Activated T-helper 9 cell treated with anti-CD3 and anti-CD28 coated beads, Interleukin-2, amount 50 U/mL, for 16 hours (primary cell): ENCODE measurements around the gene TRAF3IP1.
"Not testable (repeated sequence)": the region's sequence is repeated elsewhere in the genome, so short reads cannot be mapped to it uniquely, and the experiment has no call there.

Experiments used
- DNase-seq: peaks from one replicate; pipeline ENCODE4 v3.0.0-alpha.2; 2020; ENCODE audit warnings: low read depth

TRAF3IP1 gene

DNA sequence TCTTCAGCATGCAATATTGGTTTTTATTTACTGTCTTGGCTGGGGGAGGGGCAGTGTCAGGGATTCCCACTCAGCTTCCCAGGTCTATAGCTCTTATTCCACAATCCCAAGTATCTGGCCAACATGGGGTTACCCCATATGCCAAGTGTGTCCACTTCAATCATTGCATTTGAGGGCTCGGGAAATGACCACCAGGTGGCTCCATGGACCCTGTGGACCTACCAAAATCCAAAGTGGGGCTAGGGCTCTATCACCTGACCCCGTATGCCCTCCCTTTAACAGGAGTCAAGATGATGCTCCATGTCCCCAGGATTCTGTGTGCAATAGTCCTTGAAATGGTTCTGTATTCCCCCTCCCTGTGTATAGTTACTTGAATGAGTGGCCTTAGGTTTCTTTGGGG is 12.1 kb upstream of the TRAF3IP1 start:
- no peak for DNase-seq

DNA sequence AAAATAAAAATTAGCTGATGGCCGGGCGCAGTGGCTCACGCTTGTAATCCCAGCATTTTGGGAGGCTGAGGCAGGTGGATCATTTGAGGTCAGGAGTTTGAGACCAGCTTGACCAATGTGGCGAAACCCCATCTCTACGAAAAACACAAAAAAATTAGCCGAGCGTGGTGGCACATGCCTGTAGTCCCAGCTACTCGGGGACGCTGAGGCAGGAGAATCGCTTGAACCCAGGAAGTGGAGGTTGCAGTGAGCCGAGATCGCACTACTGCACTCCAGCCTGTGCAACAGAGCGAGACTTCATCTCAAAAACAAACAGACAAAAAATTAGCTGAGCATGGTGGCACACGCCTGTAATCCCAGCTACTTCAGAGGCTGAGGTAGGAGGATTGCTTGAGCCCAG is 9.6 kb upstream of the TRAF3IP1 start:
- not testable (repeated sequence) for DNase-seq

DNA sequence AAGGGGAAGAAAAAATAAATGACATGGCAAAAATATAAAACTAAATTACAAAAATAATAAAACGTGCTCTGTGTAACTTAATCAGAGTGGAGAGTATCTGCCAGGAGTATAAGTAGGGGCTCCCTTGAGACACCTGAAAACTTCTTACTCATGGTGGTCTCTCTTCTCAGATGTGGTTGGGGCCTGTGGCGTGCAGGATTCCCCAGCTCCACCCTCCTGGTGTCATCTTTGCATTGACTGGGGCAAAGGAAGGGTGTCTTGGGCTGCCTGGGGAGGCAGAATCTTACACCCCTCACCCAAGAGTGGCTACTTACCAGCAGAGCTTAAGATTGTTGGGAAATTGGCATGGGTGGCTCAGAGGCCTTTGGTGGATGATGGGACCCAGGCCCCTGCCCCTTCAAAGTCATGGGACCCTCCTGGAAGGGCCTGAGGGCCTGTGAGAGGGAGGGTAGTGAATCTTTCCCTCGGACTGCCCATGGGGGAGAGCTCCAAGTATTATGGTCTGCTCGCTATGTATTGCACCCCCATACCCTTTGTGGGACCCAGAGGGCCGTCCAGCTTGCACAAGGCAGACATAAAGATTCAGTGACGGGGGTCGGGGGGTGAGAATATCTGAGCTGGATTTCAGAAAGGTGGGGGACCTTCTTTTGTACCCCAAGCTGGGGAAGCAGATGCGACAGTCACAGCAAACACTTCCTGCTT is 6.9 kb upstream of the TRAF3IP1 start:
- no peak for DNase-seq

DNA sequence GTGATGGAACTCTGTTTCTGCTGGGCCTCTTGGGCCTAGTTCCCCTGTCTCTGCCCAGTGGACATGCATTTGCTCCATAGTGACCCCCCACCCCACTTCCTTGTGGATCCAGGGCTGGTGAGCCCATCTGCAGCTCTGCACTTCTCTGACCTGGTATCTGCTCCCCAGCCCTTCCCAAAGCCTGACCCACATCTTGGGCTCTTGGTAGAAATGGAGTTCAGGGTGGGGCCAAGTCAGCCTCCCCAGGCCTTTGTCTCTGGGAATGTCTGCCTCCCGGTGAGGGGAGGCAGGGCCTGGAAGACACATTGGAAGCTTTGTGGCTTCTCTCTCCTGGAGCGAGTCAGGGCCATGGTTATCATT is 6.3 kb upstream of the TRAF3IP1 start:
- no peak for DNase-seq

DNA sequence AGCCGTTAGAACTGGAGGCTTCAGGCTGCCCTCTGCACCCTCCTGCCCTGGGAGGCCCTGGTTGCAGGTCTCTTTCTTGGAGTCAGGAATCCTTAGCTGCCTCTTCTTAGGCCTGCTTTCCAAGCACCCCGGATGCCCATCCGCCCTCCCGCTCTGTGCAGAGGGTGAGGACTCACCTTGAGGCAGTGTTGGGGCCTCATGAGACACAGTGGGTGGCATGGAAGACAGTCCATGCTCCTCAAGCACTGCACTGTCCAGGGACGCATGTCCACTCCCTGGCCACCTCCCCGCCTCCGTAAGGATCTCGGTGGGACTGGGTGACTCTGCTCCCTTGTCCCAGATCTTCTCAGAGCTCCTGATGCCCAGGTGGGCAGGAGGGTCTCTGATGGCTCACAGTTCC is 5.7 kb upstream of the TRAF3IP1 start:
- no peak for DNase-seq

DNA sequence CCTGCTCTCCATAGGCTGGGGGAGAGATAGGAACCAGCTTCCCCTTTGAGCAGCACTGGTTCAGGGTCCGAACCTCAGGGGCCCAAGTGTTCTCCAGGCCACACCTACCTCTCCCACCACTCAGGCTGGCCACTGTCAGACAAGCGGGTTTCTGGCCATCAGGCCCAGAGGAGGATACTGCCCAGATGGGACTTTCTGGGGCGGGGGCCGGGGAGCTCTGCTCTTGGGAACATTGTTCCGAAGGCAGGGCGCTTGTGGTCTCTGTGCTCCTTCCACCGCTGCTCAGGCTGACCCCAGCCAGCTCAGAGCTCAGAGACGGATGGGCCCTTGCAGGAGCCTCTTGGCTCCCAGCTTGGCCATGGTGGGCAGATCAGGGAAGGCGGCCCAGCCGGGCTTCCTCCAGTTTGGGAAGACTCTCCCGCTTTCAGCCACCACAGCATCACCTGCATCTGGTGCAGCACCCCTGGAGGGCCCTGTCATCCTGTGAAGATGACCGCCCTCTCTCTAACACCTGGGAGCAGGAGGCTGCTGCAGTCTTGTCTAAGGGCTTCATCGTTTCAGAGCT is 5.2 kb upstream of the TRAF3IP1 start:
- no peak for DNase-seq

DNA sequence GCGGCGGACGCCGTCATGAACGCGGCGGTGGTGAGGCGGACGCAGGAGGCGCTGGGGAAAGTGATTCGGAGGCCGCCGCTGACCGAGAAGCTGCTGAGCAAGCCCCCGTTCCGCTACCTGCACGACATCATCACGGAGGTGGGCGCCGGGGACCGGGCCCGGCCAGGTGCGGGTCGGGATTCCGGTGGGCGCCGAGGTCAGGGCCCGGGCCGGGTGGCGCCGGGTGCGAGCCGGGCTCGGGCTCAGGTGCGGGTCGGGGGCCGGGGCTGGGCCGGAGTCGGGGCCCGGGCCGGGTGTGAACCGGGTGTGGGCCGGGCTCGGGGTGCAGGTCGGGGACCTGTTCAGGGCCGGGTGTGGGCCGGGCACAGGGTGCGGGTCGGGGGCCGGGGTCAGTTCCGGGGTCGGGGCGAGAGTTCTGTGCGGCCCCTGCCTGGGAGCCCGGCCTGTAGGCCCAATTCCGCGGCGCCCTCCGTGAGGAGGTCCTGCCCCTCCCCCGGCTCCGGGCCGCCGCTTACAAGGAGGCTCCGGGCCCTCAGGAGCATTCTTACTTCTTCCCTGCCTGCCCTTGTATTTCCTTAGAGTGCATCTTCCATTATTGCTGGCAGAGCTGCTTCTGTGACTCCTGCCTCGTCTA is 447 bp downstream of the TRAF3IP1 start:
- no peak for DNase-seq

DNA sequence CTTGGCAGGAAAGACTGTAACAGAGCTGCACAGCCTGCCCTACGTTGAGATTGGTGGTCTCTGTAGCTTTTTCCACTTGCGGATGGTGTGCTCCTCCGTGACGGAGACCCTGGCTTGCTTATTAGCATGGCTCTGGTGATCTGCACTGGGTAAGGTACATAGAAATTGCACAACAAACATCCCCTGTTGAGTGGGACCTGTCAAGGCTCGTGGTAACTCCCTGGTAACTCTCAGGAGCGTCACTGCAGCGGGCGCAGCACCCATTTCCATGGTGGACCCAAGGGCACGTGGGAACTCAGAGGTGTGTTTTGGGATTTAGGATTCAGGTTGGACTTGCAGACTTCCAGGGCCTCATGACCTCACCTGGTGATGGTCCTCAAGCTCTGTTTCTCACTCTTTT is 1.1 kb downstream of the TRAF3IP1 start:
- no peak for DNase-seq

DNA sequence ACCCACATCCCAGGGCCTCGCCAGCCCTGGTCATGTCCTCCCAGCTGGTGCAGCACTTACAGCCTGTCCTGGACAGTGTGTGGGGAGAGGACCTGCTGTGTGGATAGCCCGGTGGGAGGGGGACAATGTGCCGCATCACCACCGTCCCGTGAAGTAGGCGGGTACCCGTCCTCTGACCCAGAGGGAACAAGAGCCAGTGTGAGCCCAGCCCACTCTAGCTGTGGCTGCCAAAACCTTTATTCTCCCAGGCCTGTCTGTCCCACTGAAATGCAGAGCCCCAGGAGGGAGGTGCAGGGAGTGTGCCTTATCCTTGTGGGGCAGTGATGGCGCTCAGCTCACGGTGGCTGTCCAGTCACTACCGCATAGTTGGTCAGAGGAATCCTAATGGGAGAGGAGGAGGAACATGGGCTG is 1.7 kb downstream of the TRAF3IP1 start:
- no peak for DNase-seq

DNA sequence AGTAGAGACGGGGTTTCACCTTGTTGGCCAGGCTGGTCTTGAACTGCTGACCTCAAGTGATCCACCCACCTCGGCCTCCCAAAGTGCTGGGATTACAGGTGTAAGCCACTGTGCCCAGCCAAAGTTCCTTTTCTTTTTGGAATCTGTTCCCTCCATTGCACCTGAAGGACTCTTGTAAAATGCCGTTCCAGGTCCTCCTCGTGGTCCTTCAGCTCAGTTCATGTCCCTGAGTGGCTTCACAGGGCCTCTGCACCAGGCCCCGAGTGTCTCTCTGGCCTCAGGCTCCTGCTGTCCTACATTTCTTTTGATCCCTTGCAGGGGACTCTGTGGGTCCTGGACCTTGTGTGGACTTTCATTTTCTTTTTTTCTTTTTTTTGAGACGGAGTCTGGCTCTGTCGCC is 3.9 kb downstream of the TRAF3IP1 start:
- DNase-seq: not testable (repeated sequence)

DNA sequence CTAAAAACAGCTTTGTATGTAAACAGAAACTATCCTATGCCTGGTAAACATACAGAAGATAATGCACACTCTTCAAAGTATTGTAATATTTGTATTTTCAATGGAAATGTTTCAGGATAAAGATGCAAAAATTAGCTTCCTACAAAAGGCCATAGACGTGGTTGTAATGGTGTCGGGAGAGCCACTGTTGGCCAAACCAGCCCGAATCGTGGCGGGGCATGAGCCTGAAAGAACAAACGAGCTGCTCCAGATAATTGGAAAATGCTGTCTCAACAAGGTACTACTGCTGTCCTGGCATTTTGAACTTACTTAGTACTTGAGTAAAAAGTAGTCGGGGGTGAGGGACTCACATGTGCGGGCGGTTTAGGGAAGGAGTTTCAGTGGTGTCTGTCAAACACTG is 5.4 kb downstream of the TRAF3IP1 start:
- DNase-seq: no peak

DNA sequence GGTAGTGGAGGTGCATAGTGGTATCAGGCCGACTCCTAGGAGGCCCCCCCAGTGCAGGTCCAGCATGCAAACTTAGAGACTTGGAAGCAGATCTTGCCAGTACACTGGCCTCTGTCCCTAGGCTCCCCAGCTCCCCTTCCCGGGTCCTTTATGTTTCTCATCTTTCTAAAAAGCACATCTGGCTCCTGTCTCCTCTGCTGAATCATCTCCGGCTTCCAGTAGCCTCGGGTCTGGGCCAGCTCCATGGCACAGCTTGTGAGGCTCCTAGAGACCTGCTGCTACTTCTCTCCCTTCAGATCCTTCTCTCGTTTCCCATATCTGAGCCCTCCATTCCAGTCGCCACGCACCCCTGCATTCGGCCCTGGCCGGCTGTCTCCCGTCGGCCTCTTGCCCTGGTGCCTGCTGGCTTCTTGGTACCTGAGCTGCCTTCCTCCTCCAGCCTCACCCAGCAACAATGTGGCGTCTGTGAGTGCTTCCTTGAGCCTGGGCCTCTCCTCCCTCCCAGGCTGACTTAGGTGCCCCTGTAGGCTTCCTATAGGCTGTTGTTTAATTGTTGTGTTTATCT is 6.6 kb downstream of the TRAF3IP1 start:
- DNase-seq: no peak

DNA sequence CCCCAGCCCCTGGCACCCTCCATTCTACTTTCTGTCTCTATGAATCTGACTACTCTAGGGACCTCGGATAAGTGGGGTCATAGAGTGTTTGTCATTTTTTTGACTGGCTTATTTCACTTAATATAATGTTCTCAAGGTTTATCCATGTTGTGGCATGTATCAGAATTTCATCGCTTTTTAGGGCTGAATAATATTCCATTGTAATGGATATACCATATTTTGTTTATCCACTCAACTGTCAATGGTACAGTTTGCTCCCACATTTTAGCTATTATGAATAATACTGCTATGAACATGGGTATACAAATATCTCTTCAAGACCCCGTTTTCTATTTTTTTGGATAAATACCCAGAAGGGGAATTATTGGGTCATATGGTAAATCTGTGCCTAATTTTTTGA is 7.4 kb downstream of the TRAF3IP1 start:
- no peak for DNase-seq

DNA sequence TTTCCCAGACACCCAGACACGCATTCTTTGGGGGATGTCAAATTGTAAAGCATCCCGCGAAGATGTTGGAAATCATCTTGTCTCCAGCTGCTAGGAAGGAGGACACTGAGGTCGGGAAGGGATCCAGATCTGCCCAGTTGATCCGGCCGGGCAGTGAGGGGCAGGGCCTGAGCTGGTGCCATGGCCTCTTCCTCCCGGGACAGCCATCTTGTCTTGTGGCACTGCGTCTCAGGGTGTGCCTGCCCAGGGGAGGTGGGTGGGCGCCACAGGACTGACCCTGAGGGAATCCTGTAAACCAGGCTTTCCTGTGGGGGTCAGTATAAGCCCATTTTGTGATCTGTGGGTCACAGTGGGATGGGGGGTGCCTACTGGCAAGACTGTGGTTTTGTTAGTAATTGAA is 10.1 kb downstream of the TRAF3IP1 start:
- DNase-seq: no peak

DNA sequence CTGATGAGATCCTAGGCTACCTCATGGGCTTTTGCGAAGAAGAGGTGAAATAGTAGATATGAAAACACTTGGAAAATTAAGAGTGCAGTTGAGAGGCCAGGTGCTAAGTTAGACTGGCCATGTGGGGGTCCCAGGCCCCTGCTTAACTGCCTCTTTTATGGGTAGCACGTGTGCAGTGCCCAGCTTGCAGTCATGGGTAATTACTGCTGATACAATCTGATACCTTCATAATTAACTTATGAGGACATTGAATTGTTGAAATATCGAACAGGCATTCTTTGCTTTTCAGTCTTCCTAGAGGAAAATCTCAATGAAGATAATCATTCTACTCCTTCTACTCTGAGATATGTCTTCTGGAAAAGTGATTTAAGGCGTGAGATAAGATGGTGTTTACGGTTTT is 11.6 kb downstream of the TRAF3IP1 start:
- DNase-seq: no peak

DNA sequence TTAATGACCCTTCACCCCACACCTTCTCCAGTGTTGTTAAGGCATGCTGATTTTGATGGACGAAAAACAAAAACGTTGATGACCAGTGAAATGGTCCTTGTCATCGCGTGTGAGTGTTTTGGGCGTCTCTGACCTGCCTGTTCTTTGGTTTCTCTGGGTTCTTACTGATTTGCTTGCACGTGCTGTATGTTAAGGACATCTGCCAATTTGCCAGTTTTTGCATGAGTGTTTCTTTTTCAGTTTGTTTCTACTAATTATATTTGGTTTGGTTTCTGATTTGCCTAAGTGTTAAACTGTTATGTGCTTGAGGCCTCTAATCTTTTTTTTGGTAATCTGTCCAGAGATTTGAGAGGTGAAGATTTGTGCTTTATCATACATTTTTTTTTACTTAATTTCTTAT is 14.6 kb downstream of the TRAF3IP1 start:
- no peak for DNase-seq

DNA sequence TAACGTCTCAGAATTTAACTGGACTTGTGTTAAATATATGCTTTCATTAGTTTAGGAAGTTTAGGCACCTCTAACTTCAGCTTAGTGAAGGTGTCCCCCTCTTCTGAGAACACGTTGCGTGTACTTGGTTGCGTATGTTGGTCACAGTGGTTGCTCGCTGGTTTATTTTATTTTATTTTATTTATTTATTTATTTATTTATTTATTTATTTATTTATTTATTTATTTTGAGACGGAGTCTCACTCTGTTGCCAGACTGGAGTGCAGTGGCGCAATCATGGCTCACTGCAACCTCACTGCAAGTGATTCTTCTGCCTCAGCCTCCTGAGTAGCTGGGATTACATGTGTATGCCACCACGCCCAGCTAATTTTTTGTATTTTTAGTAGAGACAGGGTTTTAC is 15.3 kb downstream of the TRAF3IP1 start:
- DNase-seq: not testable (repeated sequence)

DNA sequence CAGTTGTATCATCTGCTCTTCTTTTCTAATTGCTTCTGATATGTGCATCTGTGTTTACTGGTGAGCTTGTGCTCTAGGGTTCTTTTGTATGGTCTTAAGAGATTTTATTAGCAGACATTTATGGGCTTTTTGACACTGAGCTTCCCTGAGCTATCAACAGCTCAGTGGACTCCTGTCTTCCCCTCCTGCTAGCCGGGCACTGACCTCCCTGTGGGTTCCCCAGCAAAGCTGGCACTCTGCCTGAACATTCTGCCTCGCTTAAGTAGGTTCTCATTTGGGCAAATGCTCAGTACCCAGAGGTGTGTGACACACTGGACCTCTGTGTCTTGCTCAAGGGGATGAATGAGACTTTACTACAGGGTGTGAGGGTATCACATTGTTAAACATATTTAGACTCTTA is 15.8 kb downstream of the TRAF3IP1 start:
- DNase-seq: no peak

DNA sequence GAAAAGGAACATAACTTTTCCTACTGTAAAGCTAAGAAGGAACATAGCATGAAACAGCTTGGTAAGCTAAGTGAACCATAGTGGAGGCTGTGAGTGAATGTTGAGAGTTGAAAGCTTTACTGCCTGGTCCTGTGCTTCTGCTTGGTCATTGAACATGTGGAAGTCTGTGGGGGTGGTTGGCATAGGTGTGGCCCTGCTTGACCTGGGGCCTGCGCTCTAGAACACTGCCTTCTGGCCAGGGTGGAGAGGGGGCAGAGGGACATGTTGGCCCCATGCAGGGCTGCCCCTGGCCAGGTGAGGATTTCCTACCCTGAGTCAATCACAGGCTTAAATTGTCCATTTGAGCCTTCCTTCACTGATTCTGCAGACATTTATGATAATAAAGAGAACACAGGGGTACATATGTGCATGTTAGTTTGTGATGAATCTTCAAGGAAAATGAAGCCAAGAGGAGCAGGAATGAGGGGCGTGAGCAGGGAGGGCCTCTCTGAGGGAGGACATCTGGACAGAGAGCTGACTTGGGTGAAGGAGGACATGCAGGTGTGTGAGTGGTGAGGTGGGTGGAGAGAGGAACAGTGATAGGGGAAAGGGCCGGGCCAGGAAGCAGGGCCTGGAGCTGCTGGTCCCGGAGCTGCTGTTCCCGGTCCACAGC is 16.6 kb downstream of the TRAF3IP1 start:
- DNase-seq: no peak

DNA sequence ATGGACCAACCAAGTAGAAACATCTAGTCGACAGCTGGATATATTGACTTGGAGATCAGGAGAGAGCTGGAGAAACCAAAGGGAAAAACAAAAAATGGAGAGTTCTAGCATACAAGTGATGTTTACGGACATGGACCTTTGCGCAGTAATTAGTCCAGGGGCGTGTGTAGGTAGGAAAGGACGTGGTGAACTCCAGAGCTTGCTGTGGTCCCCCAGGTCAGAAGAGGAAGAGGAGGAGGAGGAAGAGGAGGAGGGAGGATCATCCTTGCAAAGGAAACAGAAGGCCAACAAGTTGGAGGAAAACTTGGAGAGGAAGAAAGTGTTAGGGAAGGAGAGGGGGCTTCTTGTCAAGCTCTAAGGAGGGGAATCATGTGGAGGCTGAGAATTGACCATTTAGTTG is 17.5 kb downstream of the TRAF3IP1 start:
- no peak for DNase-seq

DNA sequence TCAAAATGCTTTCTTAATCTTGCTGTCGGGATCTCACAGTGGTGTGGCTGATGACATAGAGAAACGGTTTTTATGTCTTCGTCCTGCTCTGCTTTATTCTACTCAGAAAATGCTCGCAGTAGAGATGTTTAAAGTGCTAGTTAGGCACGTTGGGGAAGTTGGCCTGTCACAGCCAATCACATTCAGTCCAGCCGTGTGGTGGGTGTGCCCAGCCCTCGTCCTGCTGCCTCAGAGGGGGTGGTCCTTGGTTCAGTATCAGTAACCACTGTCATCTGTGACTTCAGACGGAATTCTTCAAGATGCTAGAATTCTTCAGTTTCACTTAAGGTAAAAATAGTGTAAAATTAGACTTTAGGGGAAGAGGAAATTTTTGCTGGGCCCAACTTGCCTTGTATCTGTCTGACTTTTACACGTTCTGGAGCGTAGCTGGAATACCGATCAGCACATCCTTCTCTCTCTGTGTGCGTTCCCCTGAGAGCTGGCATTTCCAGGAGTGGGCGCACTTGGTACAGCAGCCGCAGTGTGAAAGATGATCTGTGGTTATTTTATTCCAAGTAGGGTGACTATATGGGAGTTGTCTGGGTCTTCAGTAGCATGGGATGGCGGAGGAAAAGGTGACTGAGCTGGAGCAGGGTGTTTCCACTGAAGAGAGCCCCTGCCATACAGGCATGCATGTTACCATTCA is 18.5 kb downstream of the TRAF3IP1 start:
- no peak for DNase-seq

DNA sequence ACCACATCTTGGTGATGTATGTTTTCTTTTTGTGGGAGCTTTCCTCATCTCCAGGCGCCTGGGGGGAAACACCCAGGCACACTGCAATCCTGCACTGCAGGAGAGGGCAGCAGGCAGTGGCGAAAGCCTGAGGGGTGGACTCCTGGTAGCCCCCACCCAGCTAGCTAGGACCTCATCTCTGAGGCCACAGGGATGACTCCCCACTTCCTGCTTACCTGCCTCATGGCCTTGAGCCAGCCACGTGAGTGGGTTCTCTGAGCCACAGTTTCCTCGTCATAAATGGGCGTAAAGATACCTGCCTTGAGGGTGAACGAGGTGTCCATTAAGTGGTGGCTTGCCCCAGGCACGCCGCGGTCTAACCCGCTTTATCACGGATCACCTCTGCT is 19.1 kb downstream of the TRAF3IP1 start:
- DNase-seq: no peak
